ENCODE measurements around the gene ARHGAP45. TPM values are rescaled to one million over a fixed set of nuclear protein-coding genes. Genes with fewer than 3 reads are reported as not detected.

Gene ARHGAP45
- total and polyA plus RNA-seq, 8 donors = 5.1 to 21.6 (median 11.2) TPM

- intact Hi-C loops (cut with DNase I) = no loop called here
- H3K4me3 ChIP-seq = no peak overlapping the region
- H3K36me3 ChIP-seq = no peaks in the 10 kb centered on the region
- ATAC-seq (no peak), DNase-seq (no peak), FAIRE-seq (no peak)
- H3K27ac ChIP-seq = no peak overlapping the region
- H3K4me1 ChIP-seq = no peaks in the 10 kb centered on the region
- no peaks in the 10 kb centered on the region for H3K9me3 ChIP-seq
- H3K27me3 ChIP-seq = no peaks in the 10 kb centered on the region
- 93 to 95% methylated on average over 5 of the region's 5 CpGs for WGBS, 2 donors
- TF ChIP-seq, protein P1, sequence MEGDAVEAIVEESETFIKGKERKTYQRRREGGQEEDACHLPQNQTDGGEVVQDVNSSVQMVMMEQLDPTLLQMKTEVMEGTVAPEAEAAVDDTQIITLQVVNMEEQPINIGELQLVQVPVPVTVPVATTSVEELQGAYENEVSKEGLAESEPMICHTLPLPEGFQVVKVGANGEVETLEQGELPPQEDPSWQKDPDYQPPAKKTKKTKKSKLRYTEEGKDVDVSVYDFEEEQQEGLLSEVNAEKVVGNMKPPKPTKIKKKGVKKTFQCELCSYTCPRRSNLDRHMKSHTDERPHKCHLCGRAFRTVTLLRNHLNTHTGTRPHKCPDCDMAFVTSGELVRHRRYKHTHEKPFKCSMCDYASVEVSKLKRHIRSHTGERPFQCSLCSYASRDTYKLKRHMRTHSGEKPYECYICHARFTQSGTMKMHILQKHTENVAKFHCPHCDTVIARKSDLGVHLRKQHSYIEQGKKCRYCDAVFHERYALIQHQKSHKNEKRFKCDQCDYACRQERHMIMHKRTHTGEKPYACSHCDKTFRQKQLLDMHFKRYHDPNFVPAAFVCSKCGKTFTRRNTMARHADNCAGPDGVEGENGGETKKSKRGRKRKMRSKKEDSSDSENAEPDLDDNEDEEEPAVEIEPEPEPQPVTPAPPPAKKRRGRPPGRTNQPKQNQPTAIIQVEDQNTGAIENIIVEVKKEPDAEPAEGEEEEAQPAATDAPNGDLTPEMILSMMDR (IDR thresholded peaks at IDR 0.05) = no peak
These were observed 8.9 kb upstream of the ARHGAP45 start for GRCh38 chr19:1058112-1058511.

GRCh38 chr19:1060689-1061088 is 6.3 kb upstream of the ARHGAP45 start:
- ATAC-seq (no peak), DNase-seq (no peak), FAIRE-seq (no peak)
- Histone ChIP-seq H3K27me3 (peaks cover 0 to 6% (median 0%) of the 10 kb centered on the region in 4 donors), H3K27ac (no peak overlapping the region), H3K4me3 (no peak overlapping the region), H3K9me3 (no peaks in the 10 kb centered on the region), H3K4me1 (peaks cover 0 to 5% (median 0%) of the 10 kb centered on the region in 3 donors), H3K36me3 (no peaks in the 10 kb centered on the region)
- intact Hi-C loops (cut with DNase I) = no loop called here
- 82 to 88% methylated on average over 5 of the region's 5 CpGs for WGBS, 2 donors
- TF ChIP-seq, protein P1 (IDR thresholded peaks at IDR 0.05) = no peak

- ATAC-seq = no peak
- no peak for FAIRE-seq
- intact Hi-C loops (cut with DNase I) = no loop called here
- TF ChIP-seq, protein P1 (IDR thresholded peaks at IDR 0.05) = no peak
- Histone ChIP-seq H3K4me1 (peaks cover 0 to 10% (median 4%) of the 10 kb centered on the region in 3 donors), H3K27ac (no peak overlapping the region), H3K27me3 (peaks cover 0 to 6% (median 2%) of the 10 kb centered on the region in 4 donors), H3K36me3 (no peaks in the 10 kb centered on the region), H3K4me3 (no peak overlapping the region), H3K9me3 (no peaks in the 10 kb centered on the region)
- WGBS, 2 donors = 89 to 95% methylated on average over 20 of the region's 20 CpGs
- DNase-seq = peak in 1 of 6 donors; percentile 74
These were observed 5.0 kb upstream of the ARHGAP45 start for GRCh38 chr19:1061987-1062386.

DNA sequence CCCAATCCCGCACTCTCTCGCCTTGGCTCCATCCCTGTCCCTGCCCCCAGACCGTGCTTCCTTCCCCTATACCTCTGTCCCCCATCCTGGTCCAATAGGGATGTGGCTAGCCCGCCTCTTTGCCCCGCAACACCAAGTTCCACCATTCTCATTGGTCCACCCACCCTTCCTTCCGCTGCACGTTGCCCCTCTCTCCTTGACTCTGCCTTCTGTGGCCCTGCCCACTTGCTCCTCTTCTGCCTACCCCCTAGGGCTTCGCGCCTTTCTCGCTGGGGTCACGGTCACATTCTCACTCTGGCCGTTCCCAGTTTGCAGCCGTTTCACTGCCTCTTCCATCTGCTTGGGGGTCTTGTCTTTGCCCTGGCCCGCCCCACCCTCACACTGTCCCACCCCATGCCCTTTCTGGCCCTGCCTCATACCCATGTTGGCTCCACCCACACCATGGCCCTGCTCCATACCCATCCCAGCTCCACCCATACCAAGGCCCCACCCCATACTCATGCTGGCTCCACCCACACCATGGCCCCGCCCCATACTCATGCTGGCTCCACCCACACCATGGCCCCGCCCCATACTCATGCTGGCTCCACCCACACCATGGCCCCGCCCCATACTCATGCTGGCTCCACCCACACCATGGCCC is 4.5 kb upstream of the ARHGAP45 start:
- WGBS, 2 donors = 84 to 89% methylated on average over 15 to 17 of the region's 17 CpGs
- no peak for DNase-seq
- TF ChIP-seq, protein P1 (IDR thresholded peaks at IDR 0.05) = no peak
- Histone ChIP-seq H3K4me3 (no peak overlapping the region), H3K27me3 (peaks cover 0 to 6% (median 2%) of the 10 kb centered on the region in 4 donors), H3K4me1 (peaks cover 0 to 10% (median 9%) of the 10 kb centered on the region in 3 donors), H3K36me3 (no peaks in the 10 kb centered on the region), H3K9me3 (no peaks in the 10 kb centered on the region), H3K27ac (no peak overlapping the region)
- FAIRE-seq = no peak
- intact Hi-C loops (cut with DNase I) = no loop called here
- ATAC-seq = no peak
